ENCODE measurements around the gene STK32B. TPM values are rescaled to one million over a fixed set of nuclear protein-coding genes. Genes with fewer than 3 reads are reported as not detected.
A peak's percentile ranks its signal among the peaks of the same experiment; 100 is the strongest.

STK32B gene
- total RNA-seq, 2 experiments from 2014 or later = not detected

DNA sequence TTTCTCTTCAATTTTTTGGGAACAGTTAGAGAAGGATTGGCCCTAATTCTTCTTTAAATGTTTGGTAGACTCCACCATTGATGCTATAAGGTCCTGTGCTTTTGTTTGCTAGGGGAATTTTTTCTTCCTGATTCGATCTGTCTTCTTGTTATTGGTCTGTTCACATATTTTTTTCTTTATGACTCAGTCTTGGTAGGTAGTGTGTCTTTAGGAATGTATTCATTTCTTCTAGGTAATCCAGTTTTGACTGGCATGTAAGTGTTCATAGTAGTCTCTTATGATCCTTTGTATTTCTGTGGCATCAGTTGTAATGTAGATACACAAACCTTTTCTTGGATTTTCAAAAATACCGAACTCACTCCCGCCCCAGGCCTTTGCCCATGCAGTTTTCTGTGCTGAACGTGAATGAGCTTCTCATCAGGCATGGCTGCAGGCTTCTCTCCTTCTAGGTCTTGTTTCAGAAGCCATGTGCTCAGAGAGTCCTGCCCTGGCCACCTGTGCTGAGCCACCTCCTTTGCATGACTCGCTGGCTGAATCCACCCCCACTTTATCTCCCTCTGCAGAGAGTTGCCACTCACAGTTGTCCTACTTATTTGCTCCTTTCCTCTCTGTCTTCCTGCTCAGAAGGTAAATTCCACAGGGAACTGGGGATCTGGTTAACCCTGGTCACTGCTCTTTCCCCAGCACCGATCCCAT is 67.0 kb downstream of the STK32B start:
- no peaks in the 10 kb centered on the region for H3K36me3 Mint-ChIP-seq (ENCODE audit: low read depth)
- intact Hi-C loops (cut with DNase I, micrococcal nuclease) = no loop called here
- POLR2A ChIA-PET = no interaction called here
- H3K4me3 Mint-ChIP-seq = no peak overlapping the region
- no peaks in the 10 kb centered on the region for H3K9me3 Mint-ChIP-seq (ENCODE audit: low read depth)
- H3K27me3 Mint-ChIP-seq = no peaks in the 10 kb centered on the region
- DNase-seq (no peak), ATAC-seq (peak; percentile 39)
- H3K4me1 Mint-ChIP-seq = no peaks in the 10 kb centered on the region
- CTCF ChIA-PET = no interaction called here
- H3K27ac Mint-ChIP-seq = no peak overlapping the region

DNA sequence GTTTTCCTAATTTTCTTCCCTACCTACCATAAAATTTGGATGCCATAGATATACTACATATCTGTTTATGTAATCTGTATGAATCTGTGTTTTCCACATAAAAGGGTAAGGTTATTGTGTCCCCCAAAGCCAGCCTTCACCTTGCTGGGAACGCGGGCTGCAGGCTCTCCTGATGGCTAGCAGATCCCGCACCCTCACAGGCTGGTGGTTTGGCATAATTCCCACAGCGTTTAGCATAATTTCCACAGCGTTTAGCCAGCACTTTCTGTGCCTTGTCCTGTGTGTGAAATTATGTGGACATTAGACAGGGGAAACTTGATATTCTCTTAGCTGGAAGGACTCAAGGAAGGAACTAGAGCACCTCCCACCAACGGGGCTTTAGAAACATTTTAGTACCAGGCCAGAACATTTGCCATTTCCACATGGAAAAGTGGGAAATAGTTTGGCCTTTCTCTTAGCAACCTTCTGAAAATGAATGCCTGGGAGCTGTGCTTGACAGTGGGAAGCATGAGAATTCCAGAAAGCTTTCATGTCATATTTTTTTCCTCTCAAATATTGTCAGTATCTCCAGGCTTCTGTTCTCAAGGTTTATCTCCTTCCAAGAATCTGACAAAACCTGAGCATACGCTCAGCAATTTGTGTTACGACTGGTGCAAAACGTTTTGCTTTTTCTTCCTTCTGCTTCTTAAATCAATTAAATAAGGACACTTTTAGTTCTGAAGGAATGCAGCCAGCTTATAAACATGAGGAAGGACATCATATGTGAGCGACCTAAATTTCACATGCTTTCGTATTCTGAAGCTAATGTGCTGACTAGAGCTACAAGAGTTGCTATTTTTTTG is 67.9 kb downstream of the STK32B start:
- ChIA-PET POLR2A (no interaction called here), CTCF (no interaction called here)
- Mint-ChIP-seq H3K36me3 (ENCODE audit: low read depth) (no peaks in the 10 kb centered on the region), H3K9me3 (ENCODE audit: low read depth) (no peaks in the 10 kb centered on the region), H3K27me3 (no peaks in the 10 kb centered on the region), H3K27ac (no peak overlapping the region), H3K4me1 (no peaks in the 10 kb centered on the region), H3K4me3 (no peak overlapping the region)
- no peak for ATAC-seq
- no peak for DNase-seq
- intact Hi-C loops (cut with DNase I, micrococcal nuclease) = no loop called here

DNA sequence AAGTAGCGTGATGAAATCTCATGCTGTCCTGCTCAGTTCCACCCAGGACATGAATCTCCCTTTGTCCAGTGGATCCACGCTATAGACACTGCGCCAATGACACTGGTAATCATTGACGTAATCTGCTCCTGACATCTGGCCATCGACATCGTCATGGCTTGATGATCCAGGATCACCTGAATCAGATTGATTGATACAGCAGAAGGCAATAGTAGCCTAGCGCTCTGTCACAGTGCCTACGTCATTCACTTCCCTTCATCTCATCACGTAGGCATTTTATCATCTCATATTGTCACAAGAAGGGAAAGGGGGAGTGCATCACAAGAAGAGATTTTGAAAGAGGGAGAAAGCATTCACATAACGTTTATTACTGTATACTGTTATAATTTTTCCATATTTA is 68.8 kb downstream of the STK32B start:
- intact Hi-C loops (cut with DNase I, micrococcal nuclease) = no loop called here
- Mint-ChIP-seq H3K36me3 (ENCODE audit: low read depth) (no peaks in the 10 kb centered on the region), H3K9me3 (ENCODE audit: low read depth) (no peaks in the 10 kb centered on the region), H3K4me3 (no peak overlapping the region), H3K27me3 (peaks cover 2% of the 10 kb centered on the region), H3K27ac (no peak overlapping the region), H3K4me1 (no peaks in the 10 kb centered on the region)
- DNase-seq = no peak
- ChIA-PET CTCF (no interaction called here), POLR2A (no interaction called here)
- no peak for ATAC-seq

DNA sequence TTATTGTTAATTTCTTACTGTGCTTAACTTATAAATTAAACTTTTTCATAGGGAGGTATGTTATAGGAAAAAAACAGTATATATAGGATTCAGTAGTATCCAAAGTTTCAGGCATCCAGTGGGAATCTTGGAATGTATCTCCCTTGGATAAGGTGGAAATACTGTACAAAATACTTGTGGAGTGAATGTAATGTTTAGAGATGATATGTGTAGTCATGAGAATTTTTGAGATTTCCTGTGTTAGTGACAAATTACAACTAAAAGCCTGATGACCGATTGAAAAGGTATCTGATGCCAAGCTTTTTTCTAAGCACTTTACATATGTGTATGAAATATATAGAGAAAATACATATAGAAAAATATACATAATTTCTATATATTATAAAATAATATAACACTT is 69.2 kb downstream of the STK32B start:
- no peak overlapping the region for H3K27ac Mint-ChIP-seq
- DNase-seq = no peak
- H3K4me3 Mint-ChIP-seq = no peak overlapping the region
- H3K36me3 Mint-ChIP-seq (ENCODE audit: low read depth) = no peaks in the 10 kb centered on the region
- POLR2A ChIA-PET = no interaction called here
- no peaks in the 10 kb centered on the region for H3K9me3 Mint-ChIP-seq (ENCODE audit: low read depth)
- peaks cover 2% of the 10 kb centered on the region for H3K27me3 Mint-ChIP-seq
- CTCF ChIA-PET = no interaction called here
- intact Hi-C loops (cut with DNase I, micrococcal nuclease) = no loop called here
- H3K4me1 Mint-ChIP-seq = no peaks in the 10 kb centered on the region
- ATAC-seq = no peak

DNA sequence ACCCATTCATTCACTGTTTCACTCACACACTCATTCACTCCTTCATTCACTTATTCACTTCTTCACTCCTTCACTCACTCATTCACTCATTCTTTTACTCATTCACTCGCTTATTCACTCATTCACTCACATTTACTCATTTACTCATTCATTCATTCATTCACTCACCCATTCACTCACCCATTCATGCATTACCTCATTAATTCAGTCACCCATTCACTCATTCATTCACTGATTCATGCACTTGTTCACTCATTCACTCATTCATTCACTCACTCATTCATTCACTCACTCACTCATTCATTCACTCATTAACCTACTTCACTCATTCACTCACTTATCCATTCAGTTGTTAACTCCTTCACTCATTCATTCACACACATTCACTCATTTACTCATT is 70.8 kb downstream of the STK32B start:
- ChIA-PET CTCF (no interaction called here), POLR2A (no interaction called here)
- Mint-ChIP-seq H3K9me3 (ENCODE audit: low read depth) (no peaks in the 10 kb centered on the region), H3K4me3 (no peak overlapping the region), H3K36me3 (ENCODE audit: low read depth) (no peaks in the 10 kb centered on the region), H3K27ac (no peak overlapping the region), H3K27me3 (peaks cover 4% of the 10 kb centered on the region), H3K4me1 (no peaks in the 10 kb centered on the region)
- no peak for ATAC-seq
- DNase-seq = no peak
- intact Hi-C loops (cut with DNase I, micrococcal nuclease) = no loop called here

DNA sequence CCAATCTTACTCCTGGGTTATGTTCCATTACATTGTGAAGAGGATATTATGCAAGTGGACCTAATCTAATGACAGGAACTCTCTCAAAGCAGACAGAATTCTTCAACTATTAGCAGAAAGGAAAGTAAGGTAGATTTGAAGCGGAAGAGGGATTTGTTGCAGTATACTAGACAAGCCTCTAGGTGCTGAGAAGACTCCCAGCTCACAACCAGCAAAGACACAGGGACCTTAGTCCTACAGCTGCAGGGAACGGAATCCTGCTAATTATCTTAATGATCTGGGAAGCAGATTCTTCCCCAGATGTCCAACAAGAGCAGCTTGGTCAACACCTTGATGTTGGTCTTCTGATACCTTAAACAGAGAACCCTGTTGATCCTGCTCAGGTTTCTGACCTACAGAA is 73.6 kb downstream of the STK32B start:
- Mint-ChIP-seq H3K36me3 (ENCODE audit: low read depth) (no peaks in the 10 kb centered on the region), H3K27ac (no peak overlapping the region), H3K27me3 (peaks cover 4% of the 10 kb centered on the region), H3K9me3 (ENCODE audit: low read depth) (no peaks in the 10 kb centered on the region), H3K4me3 (no peak overlapping the region), H3K4me1 (no peaks in the 10 kb centered on the region)
- DNase-seq = no peak
- ChIA-PET CTCF (no interaction called here), POLR2A (no interaction called here)
- intact Hi-C loops (cut with DNase I, micrococcal nuclease) = no loop called here
- ATAC-seq = no peak

DNA sequence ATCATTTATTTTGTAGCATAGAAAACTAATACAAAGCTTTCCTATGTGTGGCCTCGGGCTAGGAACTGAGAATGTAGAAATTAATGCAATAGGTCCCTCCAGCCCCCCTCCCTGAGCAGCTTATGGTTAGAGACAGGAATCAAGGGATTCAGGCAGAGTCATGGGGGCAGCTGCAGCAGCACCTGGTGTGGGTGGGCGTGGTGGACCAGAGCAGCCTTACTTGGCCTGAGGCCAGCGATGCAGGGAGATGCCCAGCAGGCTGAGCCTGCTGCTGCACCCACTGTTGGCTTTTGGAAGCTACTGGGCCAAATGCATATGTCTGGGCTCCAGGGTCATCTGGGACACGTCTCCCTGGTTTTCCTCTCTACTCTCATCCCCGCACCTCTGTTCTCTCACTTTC is 74.0 kb downstream of the STK32B start:
- no peaks in the 10 kb centered on the region for H3K36me3 Mint-ChIP-seq (ENCODE audit: low read depth)
- intact Hi-C loops (cut with DNase I, micrococcal nuclease) = no loop called here
- CTCF ChIA-PET = no interaction called here
- ATAC-seq (no peak), DNase-seq (no peak)
- POLR2A ChIA-PET = no interaction called here
- H3K9me3 Mint-ChIP-seq (ENCODE audit: low read depth) = no peaks in the 10 kb centered on the region
- no peaks in the 10 kb centered on the region for H3K4me1 Mint-ChIP-seq
- H3K4me3 Mint-ChIP-seq = no peak overlapping the region
- H3K27ac Mint-ChIP-seq = no peak overlapping the region
- H3K27me3 Mint-ChIP-seq = peaks cover 4% of the 10 kb centered on the region

DNA sequence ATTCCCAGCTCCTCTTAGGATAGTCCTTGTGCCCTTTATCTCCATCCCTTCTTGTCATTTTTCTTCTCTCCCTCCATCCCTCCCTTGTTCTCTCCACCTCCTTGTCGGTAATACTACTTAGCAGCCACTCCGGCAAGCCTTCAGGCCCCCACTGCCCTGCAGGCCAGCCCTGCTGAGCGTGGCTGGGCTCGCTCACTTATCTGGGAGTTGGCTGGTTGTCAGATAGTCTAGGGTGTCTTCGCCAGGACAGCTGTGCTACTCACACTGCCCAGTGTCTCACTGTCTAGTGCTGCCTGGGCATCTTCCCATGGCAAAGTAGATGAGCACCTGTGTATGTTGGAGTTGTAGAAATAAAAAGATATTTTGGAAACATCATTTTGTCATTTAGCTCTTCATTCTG is 75.0 kb downstream of the STK32B start:
- no peaks in the 10 kb centered on the region for H3K9me3 Mint-ChIP-seq (ENCODE audit: low read depth)
- ATAC-seq (no peak), DNase-seq (no peak)
- intact Hi-C loops (cut with DNase I, micrococcal nuclease) = no loop called here
- peaks cover 4% of the 10 kb centered on the region for H3K27me3 Mint-ChIP-seq
- no peak overlapping the region for H3K27ac Mint-ChIP-seq
- H3K4me3 Mint-ChIP-seq = no peak overlapping the region
- no peaks in the 10 kb centered on the region for H3K4me1 Mint-ChIP-seq
- CTCF ChIA-PET = interaction anchor here (0.7 kb wide), 1 partner anchor 576 kb away, joined by 5 read pairs; no protein-coding TSS in a partner anchor
- POLR2A ChIA-PET = no interaction called here
- no peaks in the 10 kb centered on the region for H3K36me3 Mint-ChIP-seq (ENCODE audit: low read depth)

DNA sequence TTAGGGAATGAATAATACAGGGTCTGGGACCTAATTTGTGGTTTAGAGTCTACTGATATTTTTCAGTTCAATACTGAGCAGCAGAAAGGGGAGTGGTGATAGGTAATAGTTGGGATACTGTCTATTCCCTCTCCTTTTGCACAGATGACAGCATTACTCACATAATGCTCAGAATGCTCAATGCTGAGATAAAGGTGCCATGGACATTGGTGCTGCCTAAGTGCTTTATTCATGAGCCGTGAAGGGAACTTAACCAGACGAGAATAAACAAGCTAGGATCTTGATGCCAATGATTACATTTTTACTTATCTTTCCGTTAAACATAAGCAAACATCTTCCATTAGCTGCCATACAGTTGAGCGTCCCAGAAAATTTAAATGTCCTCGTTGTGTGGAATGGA is 75.6 kb downstream of the STK32B start:
- POLR2A ChIA-PET = no interaction called here
- H3K27me3 Mint-ChIP-seq = peaks cover 4% of the 10 kb centered on the region
- ATAC-seq (no peak), DNase-seq (no peak)
- CTCF ChIA-PET = no interaction called here
- H3K27ac Mint-ChIP-seq = no peak overlapping the region
- no peaks in the 10 kb centered on the region for H3K4me1 Mint-ChIP-seq
- H3K9me3 Mint-ChIP-seq (ENCODE audit: low read depth) = no peaks in the 10 kb centered on the region
- H3K36me3 Mint-ChIP-seq (ENCODE audit: low read depth) = no peaks in the 10 kb centered on the region
- intact Hi-C loops (cut with DNase I, micrococcal nuclease) = no loop called here
- no peak overlapping the region for H3K4me3 Mint-ChIP-seq

DNA sequence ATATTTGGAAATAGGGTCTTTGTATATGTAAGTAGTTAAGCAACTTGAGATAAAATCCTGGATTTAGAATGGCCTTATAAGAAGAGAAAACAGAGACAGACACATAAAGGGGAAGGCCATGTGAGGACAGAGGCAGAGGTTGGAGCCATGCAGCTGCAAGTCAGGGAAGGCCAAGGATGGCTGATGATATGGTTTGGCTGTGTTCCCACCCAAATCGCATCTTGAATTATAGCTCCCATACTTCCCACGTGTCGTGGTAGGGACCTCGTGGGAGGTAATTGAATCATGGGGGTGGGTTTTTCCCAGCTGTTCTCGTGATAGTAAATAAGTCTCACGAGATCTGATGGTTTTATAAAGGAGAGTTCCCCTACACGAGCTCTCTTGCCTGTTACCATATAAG is 76.3 kb downstream of the STK32B start:
- Mint-ChIP-seq H3K4me3 (no peak overlapping the region), H3K9me3 (ENCODE audit: low read depth) (no peaks in the 10 kb centered on the region), H3K27ac (no peak overlapping the region), H3K36me3 (ENCODE audit: low read depth) (no peaks in the 10 kb centered on the region), H3K27me3 (peaks cover 4% of the 10 kb centered on the region), H3K4me1 (no peaks in the 10 kb centered on the region)
- intact Hi-C loops (cut with DNase I, micrococcal nuclease) = no loop called here
- ATAC-seq (no peak), DNase-seq (no peak)
- ChIA-PET CTCF (no interaction called here), POLR2A (no interaction called here)

DNA sequence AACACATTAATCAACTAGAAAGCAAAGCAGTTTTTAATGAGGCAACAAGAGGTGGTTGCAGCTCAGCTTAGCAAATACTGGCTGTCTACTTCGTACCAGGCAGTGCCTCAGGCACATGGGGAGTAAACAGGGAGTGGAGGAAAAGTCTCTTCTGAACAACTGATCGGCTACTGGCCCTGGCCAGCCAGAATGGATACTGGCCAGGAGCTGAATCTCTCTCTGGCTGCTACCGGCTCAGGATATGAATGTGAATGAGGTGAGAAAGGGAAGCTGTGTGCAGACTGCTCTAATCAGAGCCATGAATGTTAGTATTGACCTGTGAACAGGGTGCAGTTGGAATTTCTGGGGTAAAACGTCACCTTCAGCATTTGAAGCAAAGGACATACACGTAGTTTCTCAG is 77.3 kb downstream of the STK32B start:
- peaks cover 4% of the 10 kb centered on the region for H3K27me3 Mint-ChIP-seq
- POLR2A ChIA-PET = interaction anchor here (0.6 kb wide), 1 partner anchor 146 kb away, joined by 3 read pairs; no protein-coding TSS in a partner anchor
- DNase-seq = no peak
- CTCF ChIA-PET = no interaction called here
- no peak overlapping the region for H3K4me3 Mint-ChIP-seq
- H3K36me3 Mint-ChIP-seq (ENCODE audit: low read depth) = no peaks in the 10 kb centered on the region
- H3K27ac Mint-ChIP-seq = no peak overlapping the region
- H3K9me3 Mint-ChIP-seq (ENCODE audit: low read depth) = no peaks in the 10 kb centered on the region
- H3K4me1 Mint-ChIP-seq = no peaks in the 10 kb centered on the region
- ATAC-seq = no peak
- intact Hi-C loops (cut with DNase I, micrococcal nuclease) = no loop called here

DNA sequence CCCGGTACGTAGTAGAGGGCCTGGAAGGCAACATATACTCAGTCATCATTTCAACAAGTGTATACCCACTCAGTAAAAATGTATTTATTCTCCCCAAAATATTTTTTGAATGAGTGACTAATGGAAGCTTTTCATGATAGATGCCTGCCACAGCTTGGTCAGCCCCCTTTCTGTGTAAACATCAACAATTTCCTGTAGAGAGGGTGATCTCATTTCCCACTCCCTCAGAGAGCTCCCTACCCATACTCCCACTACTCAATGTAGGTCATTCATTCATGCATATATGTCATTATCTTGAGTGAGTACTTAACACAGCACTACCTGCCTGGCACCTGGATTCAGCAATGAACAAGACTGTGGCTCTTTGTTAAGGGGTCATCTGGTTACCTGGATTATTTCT is 81.9 kb downstream of the STK32B start:
- no peak for ATAC-seq
- intact Hi-C loops (cut with DNase I, micrococcal nuclease) = no loop called here
- H3K9me3 Mint-ChIP-seq (ENCODE audit: low read depth) = no peaks in the 10 kb centered on the region
- CTCF ChIA-PET = interaction anchor here (0.6 kb wide), 1 partner anchor 404 kb away, joined by 3 read pairs; no protein-coding TSS in a partner anchor
- H3K27ac Mint-ChIP-seq = no peak overlapping the region
- no peaks in the 10 kb centered on the region for H3K4me1 Mint-ChIP-seq
- no peak overlapping the region for H3K4me3 Mint-ChIP-seq
- no peaks in the 10 kb centered on the region for H3K36me3 Mint-ChIP-seq (ENCODE audit: low read depth)
- no peak for DNase-seq
- POLR2A ChIA-PET = no interaction called here
- no peaks in the 10 kb centered on the region for H3K27me3 Mint-ChIP-seq

Data from activated CD4-positive, alpha-beta T cell treated with anti-CD3 and anti-CD28 coated beads for 36 hours (primary cell).